CD14-positive monocyte (primary cell): ENCODE measurements around the gene FOXC1. TPM values are rescaled to one million over a fixed set of nuclear protein-coding genes. Genes with fewer than 3 reads are reported as not detected.

Experiments
- DNase-seq, 3 donors: peaks; one replicate each; pipeline ENCODE4 v3.0.0-alpha.2; 2011 to 2022
- H2AFZ ChIP-seq: 2 replicates; pipeline ENCODE4 v1.6.0; 2012; ENCODE audit warnings: mild to moderate bottlenecking, low read depth, low read length, inconsistent platforms; ENCODE audit not compliant: insufficient read depth, poor library complexity, severe bottlenecking
- H3K27ac ChIP-seq, 2 donors: 1 replicate in 1 of 2; 2 replicates in 1 of 2; pipeline ENCODE4 v1.5.1; 2012 to 2013; ENCODE audit warnings: low read length in 2 of 2, control low read depth in 1 of 2, inconsistent platforms in 1 of 2, low read depth in 1 of 2, mild to moderate bottlenecking in 1 of 2
- H3K27me3 ChIP-seq, 2 donors: one replicate each; pipeline versions ENCODE4 v1.6.0 to v1.6.1; 2011 to 2013; ENCODE audit warnings: low read length in 2 of 2; ENCODE audit not compliant: control insufficient read depth in 2 of 2, insufficient read depth in 2 of 2
- H3K36me3 ChIP-seq, 2 donors: replicated peaks in 1 of 2; 1 replicate in 1 of 2; 2 replicates in 1 of 2; pipeline versions ENCODE4 v1.5.1 to v1.6.1; 2012 to 2013; ENCODE audit warnings: low read length in 2 of 2, control low read depth in 1 of 2, inconsistent platforms in 1 of 2, mild to moderate bottlenecking in 1 of 2; ENCODE audit not compliant: insufficient read depth in 2 of 2, control insufficient read depth in 1 of 2
- H3K4me1 ChIP-seq, 2 donors: 1 replicate in 1 of 2; 2 replicates in 1 of 2; pipeline versions ENCODE4 v1.5.1 to v1.6.1; 2012 to 2013; ENCODE audit warnings: low read length in 2 of 2, control low read depth in 1 of 2, inconsistent platforms in 1 of 2, mild to moderate bottlenecking in 1 of 2, moderate library complexity in 1 of 2; ENCODE audit not compliant: insufficient read depth in 2 of 2, control insufficient read depth in 1 of 2
- H3K4me2 ChIP-seq: replicated peaks from 2 replicates; pipeline ENCODE3; 2012; ENCODE audit warnings: low read length, moderate library complexity, mild to moderate bottlenecking; ENCODE audit not compliant: poor library complexity, severe bottlenecking; ENCODE audit errors: extremely low read depth
- H3K4me3 ChIP-seq, 3 experiments: fragments of 200-600 bp in 1 of 3; sonication (generic) in 1 of 3; replicated peaks in 1 of 3; 1 replicate in 2 of 3; 2 replicates in 1 of 3; pipeline ENCODE4 v1.5.1; 2011 to 2013; ENCODE audit warnings: low read length in 3 of 3, mild to moderate bottlenecking in 3 of 3, control low read depth in 2 of 3, low read depth in 2 of 3, inconsistent platforms in 1 of 3, moderate library complexity in 1 of 3
- H3K79me2 ChIP-seq: 2 replicates; pipeline ENCODE4 v1.6.0; 2012; ENCODE audit warnings: mild to moderate bottlenecking, control low read depth, inconsistent platforms, low read length, moderate library complexity; ENCODE audit not compliant: insufficient read depth
- H3K9ac ChIP-seq: 2 replicates; pipeline ENCODE4 v1.6.0; 2017; ENCODE audit warnings: low read length, mild to moderate bottlenecking; ENCODE audit not compliant: insufficient read depth, poor library complexity, severe bottlenecking
- H3K9me3 ChIP-seq, 2 donors: replicated peaks in 1 of 2; 1 replicate in 1 of 2; 2 replicates in 1 of 2; pipeline versions ENCODE4 v1.5.1 to v1.6.1; 2012 to 2013; ENCODE audit warnings: low read length in 2 of 2, control low read depth in 1 of 2; ENCODE audit not compliant: control insufficient read depth in 1 of 2, insufficient read depth in 1 of 2
- H4K20me1 ChIP-seq: 2 replicates; pipeline ENCODE4 v1.6.0; 2012; ENCODE audit warnings: mild to moderate bottlenecking, low read length, control low read depth, moderate library complexity; ENCODE audit not compliant: insufficient read depth
- H3K27ac Mint-ChIP-seq, 7 donors: one replicate each; pipeline ENCODE4 v1.8.0; 2020; ENCODE audit warnings: mild to moderate bottlenecking in 7 of 7, mixed read lengths in 7 of 7, moderate library complexity in 6 of 7, inconsistent platforms in 2 of 7
- H3K27me3 Mint-ChIP-seq, 3 donors: one replicate each; pipeline ENCODE4 v1.8.0; 2021 to 2022; ENCODE audit warnings: low read depth in 3 of 3, mild to moderate bottlenecking in 3 of 3, mixed read lengths in 3 of 3, moderate library complexity in 3 of 3, inconsistent platforms in 1 of 3
- H3K36me3 Mint-ChIP-seq, 2 donors: one replicate each; pipeline ENCODE4 v1.8.0; 2020; ENCODE audit warnings: mixed read lengths in 2 of 2, inconsistent platforms in 1 of 2, mild to moderate bottlenecking in 1 of 2
- H3K4me1 Mint-ChIP-seq: one replicate; pipeline ENCODE4 v1.8.0; 2020; ENCODE audit warnings: mild to moderate bottlenecking, mixed read lengths
- H3K4me3 Mint-ChIP-seq, 2 donors: one replicate each; pipeline ENCODE4 v1.8.0; 2020; ENCODE audit warnings: mild to moderate bottlenecking in 2 of 2, mixed read lengths in 2 of 2, moderate library complexity in 1 of 2
- H3K9me3 Mint-ChIP-seq, 7 donors: one replicate each; pipeline ENCODE4 v1.8.0; 2020 to 2022; ENCODE audit warnings: mixed read lengths in 7 of 7, mild to moderate bottlenecking in 6 of 7, moderate library complexity in 6 of 7, inconsistent platforms in 2 of 7
- WGBS: methylation state at CpG from one replicate; pipeline ENCODE4 v1.1.5; 2013; ENCODE audit warnings: missing lambda C conversion rate; ENCODE audit not compliant: insufficient coverage; 5-methylcytosine and 5-hydroxymethylcytosine counted together
- intact Hi-C, 2 donors: fragments of 100-400 bp; cut with micrococcal nuclease; formaldehyde crosslinking; loops; one replicate each; pipeline versions ENCODE4 v1.15.0 to v1.15.1; 2023
- polyA plus RNA-seq, 3 donors: library from polyadenylated mRNA; depleted of rRNA in 1 of 3; unstranded in 2 of 3; stranded (reverse) in 1 of 3; fragments of 300-500 nt in 2 of 3; fragments of >200 nt in 1 of 3; fragmentation: Illumina TruSeq in 2 of 3; gene quantifications; 1 replicate in 2 of 3; 2 replicates in 1 of 3; pipeline ENCODE4 v1.2.3, GENCODE V29; 2012 to 2021
- TF ChIP-seq, protein P1 (sequence below): fragments of 200-600 bp; IDR thresholded peaks from one replicate; pipeline ENCODE4 v1.8.0; 2022; ENCODE audit warnings: antibody characterized with exemption, mild to moderate bottlenecking

The FOXC1 gene
- polyA plus RNA-seq, 3 donors: 0.36 TPM; not detected in 2

DNA sequence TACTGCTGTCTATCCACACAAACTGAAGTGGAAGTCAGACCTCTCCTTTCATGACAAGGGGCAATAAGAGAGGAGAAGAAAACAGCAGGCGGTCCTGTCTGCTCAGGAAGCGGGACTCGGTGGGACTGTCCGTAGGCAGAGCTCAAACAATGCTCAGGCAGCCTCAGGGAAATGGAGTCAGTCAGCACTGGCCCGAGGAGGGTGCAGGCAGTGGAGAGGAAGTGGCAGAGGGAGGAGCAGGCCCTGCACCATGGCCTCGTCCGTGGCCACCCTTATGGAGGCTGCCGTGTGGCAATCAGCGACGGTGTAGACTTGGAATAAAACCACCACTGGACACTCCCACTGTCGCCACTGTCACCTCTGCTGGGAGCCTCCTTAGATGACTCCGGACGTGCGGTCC lies 19.6 kb downstream of the FOXC1 start:
- H3K4me2 ChIP-seq: no peak overlapping the region
- H3K79me2 ChIP-seq: no peaks in the 10 kb centered on the region
- peaks cover 44 to 49% (median 49%) of the 10 kb centered on the region in 3 donors for H3K27me3 Mint-ChIP-seq
- TF ChIP-seq, protein P1, sequence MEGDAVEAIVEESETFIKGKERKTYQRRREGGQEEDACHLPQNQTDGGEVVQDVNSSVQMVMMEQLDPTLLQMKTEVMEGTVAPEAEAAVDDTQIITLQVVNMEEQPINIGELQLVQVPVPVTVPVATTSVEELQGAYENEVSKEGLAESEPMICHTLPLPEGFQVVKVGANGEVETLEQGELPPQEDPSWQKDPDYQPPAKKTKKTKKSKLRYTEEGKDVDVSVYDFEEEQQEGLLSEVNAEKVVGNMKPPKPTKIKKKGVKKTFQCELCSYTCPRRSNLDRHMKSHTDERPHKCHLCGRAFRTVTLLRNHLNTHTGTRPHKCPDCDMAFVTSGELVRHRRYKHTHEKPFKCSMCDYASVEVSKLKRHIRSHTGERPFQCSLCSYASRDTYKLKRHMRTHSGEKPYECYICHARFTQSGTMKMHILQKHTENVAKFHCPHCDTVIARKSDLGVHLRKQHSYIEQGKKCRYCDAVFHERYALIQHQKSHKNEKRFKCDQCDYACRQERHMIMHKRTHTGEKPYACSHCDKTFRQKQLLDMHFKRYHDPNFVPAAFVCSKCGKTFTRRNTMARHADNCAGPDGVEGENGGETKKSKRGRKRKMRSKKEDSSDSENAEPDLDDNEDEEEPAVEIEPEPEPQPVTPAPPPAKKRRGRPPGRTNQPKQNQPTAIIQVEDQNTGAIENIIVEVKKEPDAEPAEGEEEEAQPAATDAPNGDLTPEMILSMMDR: no peak
- H3K36me3 ChIP-seq: no peaks in the 10 kb centered on the region
- H3K27ac ChIP-seq: no peak overlapping the region
- no peak overlapping the region for H3K27ac Mint-ChIP-seq
- H3K4me1 ChIP-seq: peaks cover 12 to 13% of the 10 kb centered on the region in 2 donors
- no peak overlapping the region for H2AFZ ChIP-seq
- peaks cover 0 to 5% of the 10 kb centered on the region in 2 donors for H3K36me3 Mint-ChIP-seq
- intact Hi-C loops: no loop called here
- H3K9me3 ChIP-seq: peaks cover 0 to 8% of the 10 kb centered on the region in 2 donors
- DNase-seq: no peak
- peaks cover 41 to 46% of the 10 kb centered on the region in 2 donors for H3K27me3 ChIP-seq
- peaks cover 3% of the 10 kb centered on the region for H4K20me1 ChIP-seq
- no peak overlapping the region for H3K4me3 ChIP-seq
- peaks cover 0 to 15% (median 5%) of the 10 kb centered on the region in 7 donors for H3K9me3 Mint-ChIP-seq
- peaks cover 18% of the 10 kb centered on the region for H3K4me1 Mint-ChIP-seq
- no peak overlapping the region for H3K4me3 Mint-ChIP-seq
- whole genome bisulfite sequencing: 94% methylated on average over 11 of the region's 14 CpGs
- no peak overlapping the region for H3K9ac ChIP-seq

DNA sequence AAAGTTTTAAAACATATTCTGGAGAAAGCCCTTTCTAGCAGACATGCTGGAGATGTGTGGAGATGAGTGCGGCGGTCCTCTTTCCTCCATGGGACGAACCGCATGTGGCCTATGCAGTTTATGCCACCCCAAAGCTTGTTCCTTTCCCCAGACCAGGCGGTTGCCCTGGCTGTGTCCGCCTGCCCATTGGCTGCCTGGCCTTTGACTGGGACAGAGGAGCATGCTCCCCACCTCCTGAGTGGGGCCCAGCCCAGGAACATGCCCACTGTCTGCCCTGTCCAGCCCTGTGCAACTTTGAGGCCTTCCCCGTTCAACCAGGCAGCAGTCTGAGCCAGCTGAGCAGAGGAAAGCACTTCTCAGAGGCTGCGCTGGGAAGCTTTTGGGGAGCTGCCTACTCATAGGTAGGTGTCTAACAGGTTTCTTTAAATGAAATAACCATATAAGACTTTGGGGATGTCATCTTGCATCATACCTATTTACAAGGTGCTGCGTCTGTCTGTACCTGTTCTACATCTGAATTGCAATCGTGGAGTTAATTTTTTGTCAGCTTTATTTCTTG lies 20.6 kb downstream of the FOXC1 start:
- no peak overlapping the region for H3K27ac Mint-ChIP-seq
- Histone ChIP-seq H4K20me1 (peaks cover 2% of the 10 kb centered on the region), H3K9ac (no peak overlapping the region)

More for the DNA sequence above, 20.6 kb downstream of the FOXC1 start:
- H3K9me3 Mint-ChIP-seq: peaks cover 0 to 7% (median 4%) of the 10 kb centered on the region in 7 donors
- H3K4me1 Mint-ChIP-seq: peaks cover 12% of the 10 kb centered on the region
- TF ChIP-seq, protein P1: no peak
- no peak overlapping the region for H3K4me3 ChIP-seq
- no peak overlapping the region for H3K27ac ChIP-seq
- no peak overlapping the region for H3K4me2 ChIP-seq
- H3K9me3 ChIP-seq: peaks cover 0 to 8% of the 10 kb centered on the region in 2 donors
- no peaks in the 10 kb centered on the region for H3K79me2 ChIP-seq
- WGBS: 99% methylated on average over 10 of the region's 10 CpGs
- H3K27me3 ChIP-seq: peaks cover 35 to 36% of the 10 kb centered on the region in 2 donors
- intact Hi-C loops: no loop called here
- peaks cover 3% of the 10 kb centered on the region in 2 donors for H3K4me1 ChIP-seq
- no peak overlapping the region for H3K4me3 Mint-ChIP-seq
- no peaks in the 10 kb centered on the region for H3K36me3 ChIP-seq
- peaks cover 37 to 41% (median 39%) of the 10 kb centered on the region in 3 donors for H3K27me3 Mint-ChIP-seq
- no peak overlapping the region for H2AFZ ChIP-seq
- peaks cover 0 to 3% of the 10 kb centered on the region in 2 donors for H3K36me3 Mint-ChIP-seq
- no peak for DNase-seq
